NCI-H2196 (cell line): ENCODE results near the gene REXO2.

ENCODE experiments used
- DNase-seq: peaks from one replicate; lab custom pipeline; 2025; ENCODE audit not compliant: unreplicated experiment; lab: John Stamatoyannopoulos, UW

The REXO2 gene

GRCh38 chr11:114439229-114440120 lies at the start of gene REXO2:
TSS of gene REXO2 (plus strand) at chr11:114439467. CDS start at chr11:114439529, 62 bp downstream.
- peak; percentile 92 for DNase-seq

- DNase-seq: no peak
Observed at GRCh38 chr11:114392735-114393667, 46.3 kb upstream of the REXO2 start.

GRCh38 chr11:114395736-114396135 lies 43.5 kb upstream of the REXO2 start:
- DNase-seq: no peak

- DNase-seq: no peak
Observed at GRCh38 chr11:114396916-114397315, 42.4 kb upstream of the REXO2 start.

- no peak for DNase-seq
Observed at GRCh38 chr11:114397349-114397982, 41.8 kb upstream of the REXO2 start.

- DNase-seq: no peak
Observed at GRCh38 chr11:114398303-114398920, 40.9 kb upstream of the REXO2 start.

GRCh38 chr11:114399490-114400215 lies 39.6 kb upstream of the REXO2 start:
- DNase-seq: peak; percentile 55

GRCh38 chr11:114400216-114400914 lies 38.9 kb upstream of the REXO2 start, which contains the start of the genes C11orf71 and RBM7:
TSS of gene C11orf71 (minus strand) at chr11:114400511. CDS start at chr11:114400331, 180 bp downstream.
TSS of gene RBM7 (plus strand) at chr11:114400666. CDS start at chr11:114400672, 6 bp downstream.
- DNase-seq: peak; percentile 98

- no peak for DNase-seq
Observed at GRCh38 chr11:114400915-114401223, 38.4 kb upstream of the REXO2 start.

- no peak for DNase-seq
Observed at GRCh38 chr11:114401311-114401710, 38.0 kb upstream of the REXO2 start.

GRCh38 chr11:114412946-114413345 lies 26.3 kb upstream of the REXO2 start:
- DNase-seq: no peak

GRCh38 chr11:114413958-114414357 lies 25.3 kb upstream of the REXO2 start:
- no peak for DNase-seq

- no peak for DNase-seq
Observed at GRCh38 chr11:114416441-114416961, 22.8 kb upstream of the REXO2 start.

GRCh38 chr11:114426280-114426679 lies 13.0 kb upstream of the REXO2 start:
- no peak for DNase-seq

- DNase-seq: no peak
Observed at GRCh38 chr11:114430290-114430689, 9.0 kb upstream of the REXO2 start.

GRCh38 chr11:114432893-114433292 lies 6.4 kb upstream of the REXO2 start:
- no peak for DNase-seq

GRCh38 chr11:114433376-114433775 lies 5.9 kb upstream of the REXO2 start:
- no peak for DNase-seq

GRCh38 chr11:114438303-114438702 lies 964 bp upstream of the REXO2 start:
- DNase-seq: no peak
